Epithelial cell of esophagus (primary cell): Measurements from ENCODE around the gene ZNF655.

ENCODE experiments used
- DNase-seq: peaks from one replicate; pipeline ENCODE4 v3.0.0; 2010; ENCODE audit warnings: low read depth
- H3K4me3 ChIP-seq: 2 replicates; pipeline ENCODE4 v1.5.1; 2011; ENCODE audit warnings: mild to moderate bottlenecking, low read length, control low read depth
- CTCF ChIP-seq: IDR thresholded peaks from 2 replicates; pipeline ENCODE4 v1.5.1; 2011; ENCODE audit warnings: low read depth, mild to moderate bottlenecking, low read length, control low read depth, inconsistent platforms; ENCODE audit not compliant: insufficient read depth; ENCODE audit errors: missing control alignments

Gene ZNF655

DNA sequence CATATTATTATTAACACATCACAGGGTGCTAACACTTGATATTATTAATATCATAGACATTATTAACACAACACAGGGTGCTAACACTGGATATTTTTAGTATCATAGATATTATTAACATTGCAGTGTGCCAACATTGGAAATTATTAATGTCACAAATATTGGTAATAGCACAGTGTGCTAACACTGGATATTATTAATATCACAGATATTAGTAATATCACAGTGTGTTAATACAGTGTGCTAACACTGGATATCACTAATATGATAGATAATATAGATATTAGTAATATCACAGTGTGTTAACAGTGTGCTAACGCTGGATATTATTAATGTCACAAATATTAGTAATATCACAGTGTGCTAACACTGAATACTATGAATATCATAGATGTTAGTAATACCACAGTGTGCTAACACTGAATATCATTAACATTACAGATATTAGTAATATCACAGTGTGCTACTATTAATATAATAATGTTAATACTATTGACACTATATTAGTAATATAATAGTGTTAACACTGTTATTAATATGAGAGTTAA, 38.0 kb downstream of the ZNF655 start:
- no peak for DNase-seq
- no peak overlapping the region for H3K4me3 ChIP-seq
- TF ChIP-seq CTCF: no peak

DNA sequence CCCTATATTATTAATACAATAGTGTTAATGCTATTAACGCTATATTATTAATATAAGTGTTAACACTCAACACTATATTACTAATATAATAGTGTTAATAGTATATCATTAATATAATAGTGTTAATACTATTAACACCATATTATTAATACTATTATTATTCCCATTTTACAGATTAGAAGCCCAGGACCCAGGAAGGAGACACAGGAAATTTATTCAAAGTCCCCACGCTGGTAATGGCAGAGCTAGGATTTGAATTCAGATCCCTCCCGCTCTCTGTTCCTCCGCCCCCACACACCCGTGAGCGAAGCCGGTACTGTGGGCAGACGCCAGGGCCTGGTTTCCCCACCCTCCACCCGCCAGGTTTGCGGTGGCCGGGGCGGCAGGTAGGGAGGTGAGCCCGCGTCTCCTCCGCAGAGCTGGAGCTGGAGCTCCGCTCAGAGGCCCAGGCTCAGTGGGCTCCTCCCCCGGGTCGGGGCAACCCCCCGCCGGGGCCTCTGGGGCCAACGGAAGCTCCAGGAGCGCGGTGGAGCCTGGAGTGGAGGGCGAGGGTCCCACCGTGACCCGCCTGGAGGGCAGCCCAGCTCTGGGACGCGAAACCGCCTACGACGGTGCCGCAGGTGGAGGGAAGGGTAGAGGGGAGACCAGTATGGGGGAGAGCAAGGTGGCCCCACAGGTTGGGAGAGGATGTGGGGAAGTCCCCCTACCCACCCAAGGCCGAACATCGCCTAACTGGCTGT, 39.5 kb downstream of the ZNF655 start, which contains the start of gene TMEM225B:
TSS of gene TMEM225B (plus strand) at position 506 of the 740 bp plus-strand sequence. CDS start 6,122 bp downstream, outside the sequence.
- no peak for TF ChIP-seq CTCF
- H3K4me3 ChIP-seq: no peak within 1 kb of the TSS
- no peak for DNase-seq

GRCh38 chr7:99599836-99600235, 41.4 kb downstream of the ZNF655 start:
- no peak for TF ChIP-seq CTCF
- no peak for DNase-seq
- H3K4me3 ChIP-seq: no peak overlapping the region

- DNase-seq: no peak
- no peak for TF ChIP-seq CTCF
- H3K4me3 ChIP-seq: no peak overlapping the region
Measured at GRCh38 chr7:99601656-99602310, 43.3 kb downstream of the ZNF655 start.

DNA sequence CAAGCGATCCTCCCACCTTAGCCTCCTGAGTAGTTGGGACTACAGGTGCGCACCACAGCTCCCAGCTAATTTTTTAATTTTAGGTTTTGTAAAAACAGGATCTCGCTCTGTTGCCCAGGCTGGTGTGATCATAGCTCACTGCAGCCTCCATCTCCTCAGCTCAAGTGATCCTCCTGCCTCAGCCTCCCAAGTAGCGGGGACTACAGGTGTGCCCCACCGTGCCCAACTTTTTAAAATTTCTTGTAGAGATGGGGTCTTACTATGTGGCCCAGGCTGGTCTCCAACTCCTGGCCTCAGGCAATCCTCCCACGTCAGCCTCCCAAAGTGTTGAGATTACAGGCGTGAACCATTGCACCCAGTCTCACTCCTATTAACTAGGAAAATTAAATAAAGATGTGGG, 47.1 kb downstream of the ZNF655 start:
- DNase-seq: no peak
- TF ChIP-seq CTCF: no peak
- no peak overlapping the region for H3K4me3 ChIP-seq

DNA sequence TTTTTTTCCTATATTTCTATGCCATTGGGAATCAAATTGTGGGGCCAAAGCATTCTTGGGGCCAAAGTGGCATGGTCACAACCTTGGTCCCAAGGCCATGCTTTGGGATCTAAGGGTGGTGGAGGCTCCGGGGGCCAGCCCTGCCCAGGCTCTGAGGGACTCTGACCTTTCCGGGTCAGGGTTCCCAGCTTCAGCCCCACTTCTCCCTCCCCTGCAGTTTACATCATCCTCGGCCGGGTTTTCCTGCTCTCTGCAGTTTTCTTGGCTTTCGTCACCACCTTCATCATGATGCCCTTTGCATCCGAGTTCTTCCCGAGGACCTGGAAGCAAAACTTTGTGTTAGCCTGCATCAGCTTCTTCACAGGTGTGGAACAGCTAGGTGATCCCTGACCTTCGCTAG, 48.1 kb downstream of the ZNF655 start:
- TF ChIP-seq CTCF: no peak
- no peak overlapping the region for H3K4me3 ChIP-seq
- no peak for DNase-seq
